HCT116 (cell line): ENCODE data around the gene ICAM2. TPM values are rescaled to one million over a fixed set of nuclear protein-coding genes. Genes with fewer than 3 reads are reported as not detected.

Experiments
- ATAC-seq: fragments of 200-7000 bp; cut with Tn5 transposase; 2 replicates; pipeline ENCODE4 v1.9.1; 2020; ENCODE audit warnings: mild to moderate bottlenecking, moderate library complexity
- BruUV-seq: library from RNA; stranded (reverse); fragments of 400-500 nt; replicated peaks from 2 replicates; lab custom pipeline; 2021; lab: Mats Ljungman, UMichigan
- CTCF ChIA-PET: fragments of 300-600 bp; sonication (Branson Sonifier 250); formaldehyde crosslinking; loops from one replicate; lab custom pipeline; 2021; ENCODE audit warnings: antibody characterized with exemption; lab: Charles Lee
- POLR2A ChIA-PET: fragments of 300-600, 350-600 bp; sonication (Branson Sonifier 250); formaldehyde crosslinking; loops from one replicate; lab custom pipeline; 2021; ENCODE audit warnings: antibody characterized with exemption; lab: Charles Lee
- RAD21 ChIA-PET, 2 experiments: fragments of 300-600 bp; sonication (Branson Sonifier 250); formaldehyde crosslinking; loops; one replicate each; lab custom pipeline; 2023; ENCODE audit warnings: low total read pairs in 2 of 2; ENCODE audit not compliant: uncharacterized antibody in 2 of 2, unreplicated experiment in 2 of 2, low non-redundant PET in 1 of 2; lab: Charles Lee
- DNase-seq: peaks from one replicate; pipeline ENCODE4 v3.0.0-alpha.2; 2010; ENCODE audit warnings: low read depth, low spot score
- H2AFZ ChIP-seq: fragments of 200-600 bp; shearing (Covaris generic), sonication (generic); 2 replicates; pipeline ENCODE4 v1.6.1; 2017; ENCODE audit warnings: low read depth, mixed run types, mixed read lengths, antibody characterized with exemption, low read length; ENCODE audit not compliant: poor library complexity, severe bottlenecking
- H3K27ac ChIP-seq: 2 replicates; pipeline ENCODE4 v1.5.1; 2012; ENCODE audit warnings: low read depth, low read length
- H3K27me3 ChIP-seq: fragments of 200-600 bp; sonication (generic); 2 replicates; pipeline ENCODE4 v1.6.1; 2016; ENCODE audit warnings: mixed run types, low read length, mixed read lengths; ENCODE audit not compliant: insufficient read depth
- H3K36me3 ChIP-seq, 2 experiments: fragments of 200-500 bp in 1 of 2; fragments of 200-600 bp in 1 of 2; sonication (Bioruptor generic) in 1 of 2; sonication (generic) in 1 of 2; 2 replicates each; pipeline versions ENCODE4 v1.5.1 to v1.6.1; 2014 to 2016; ENCODE audit warnings: low read length in 2 of 2, inconsistent platforms in 1 of 2, mixed read lengths in 1 of 2, mixed run types in 1 of 2; ENCODE audit not compliant: insufficient read depth in 2 of 2, control insufficient read depth in 1 of 2
- H3K4me1 ChIP-seq, 2 experiments: fragments of 200-600 bp in 1 of 2; sonication (generic) in 1 of 2; 2 replicates each; pipeline versions ENCODE4 v1.5.1 to v1.6.1; 2012 to 2017; ENCODE audit warnings: low read length in 2 of 2, inconsistent platforms in 1 of 2, mild to moderate bottlenecking in 1 of 2, mixed read lengths in 1 of 2, mixed run types in 1 of 2, moderate library complexity in 1 of 2; ENCODE audit not compliant: insufficient read depth in 2 of 2, control insufficient read depth in 1 of 2
- H3K4me2 ChIP-seq: fragments of 200-600 bp; sonication (generic); 2 replicates; pipeline ENCODE4 v1.6.1; 2017; ENCODE audit warnings: mixed run types, low read length, mixed read lengths
- H3K4me3 ChIP-seq, 2 experiments: fragments of 200-600 bp in 1 of 2; sonication (generic) in 1 of 2; replicated peaks in 1 of 2; 2 replicates each; pipeline ENCODE4 v1.5.1; 2011 to 2016; ENCODE audit warnings: low read length in 2 of 2, control low read depth in 1 of 2, low read depth in 1 of 2, mild to moderate bottlenecking in 1 of 2, mixed read lengths in 1 of 2, mixed run types in 1 of 2
- H3K79me2 ChIP-seq: fragments of 200-600 bp; sonication (generic); 2 replicates; pipeline ENCODE4 v1.6.1; 2017; ENCODE audit warnings: mild to moderate bottlenecking, mixed run types, low read length, moderate library complexity, mixed read lengths; ENCODE audit not compliant: insufficient read depth
- H3K9ac ChIP-seq: fragments of 200-600 bp; sonication (generic); 2 replicates; pipeline ENCODE4 v1.6.1; 2016; ENCODE audit warnings: low read length, mixed read lengths
- H3K9me2 ChIP-seq: fragments of 200-600 bp; sonication (generic), shearing (Covaris generic); 2 replicates; pipeline ENCODE4 v1.6.1; 2017; ENCODE audit warnings: mixed run types, mild to moderate bottlenecking, moderate library complexity; ENCODE audit not compliant: insufficient read depth
- H3K9me3 ChIP-seq, 2 experiments: fragments of 200-500 bp in 1 of 2; fragments of 200-600 bp in 1 of 2; sonication (Bioruptor generic) in 1 of 2; sonication (generic) in 1 of 2; 2 replicates each; pipeline ENCODE4 v1.6.1; 2014 to 2017; ENCODE audit warnings: low read length in 2 of 2, mixed read lengths in 2 of 2, inconsistent platforms in 1 of 2, low read depth in 1 of 2, mild to moderate bottlenecking in 1 of 2, mixed run types in 1 of 2, moderate library complexity in 1 of 2; ENCODE audit not compliant: control insufficient read depth in 1 of 2, insufficient read depth in 1 of 2
- H4K20me1 ChIP-seq: fragments of 200-600 bp; sonication (generic), shearing (Covaris generic); 2 replicates; pipeline ENCODE4 v1.6.1; 2017; ENCODE audit warnings: mixed run types, mild to moderate bottlenecking, moderate library complexity; ENCODE audit not compliant: insufficient read depth
- ELF1 ChIP-seq: IDR thresholded peaks from 2 replicates; pipeline ENCODE4 v1.6.1; 2012; ENCODE audit warnings: low read depth, borderline replicate concordance
- JUND ChIP-seq: IDR thresholded peaks from 2 replicates; pipeline ENCODE4 v1.6.1; 2012
- POLR2AphosphoS5 ChIP-seq: IDR thresholded peaks from 2 replicates; pipeline ENCODE4 v1.6.1; 2011; ENCODE audit warnings: mild to moderate bottlenecking, low read depth, low read length, moderate library complexity
- RAD21 ChIP-seq: IDR thresholded peaks from 2 replicates; pipeline ENCODE4 v1.6.1; 2012; ENCODE audit warnings: low read depth, mild to moderate bottlenecking
- intact Hi-C: fragments of 100-400 bp; cut with micrococcal nuclease; formaldehyde crosslinking; loops from 2 replicates; pipeline ENCODE4 v1.10.0; 2022
- total RNA-seq: library from RNA; stranded (reverse); gene quantifications from one replicate; pipeline ENCODE4 v1.2.1, GENCODE V29; 2021; ENCODE audit not compliant: unreplicated experiment
- TF ChIP-seq, protein P1 (sequence below), 3 experiments: fragments of 200-600 bp in 1 of 3; sonication (generic) in 1 of 3; IDR thresholded peaks in 2 of 3; conservative IDR thresholded peaks in 1 of 3; 2 replicates each; pipeline ENCODE4 v1.5.1; 2012 to 2017; ENCODE audit warnings: low read depth in 2 of 3, low read length in 2 of 3, antibody characterized with exemption in 1 of 3, borderline replicate concordance in 1 of 3, control low read depth in 1 of 3, mild to moderate bottlenecking in 1 of 3, mixed read lengths in 1 of 3, mixed run types in 1 of 3, moderate library complexity in 1 of 3; ENCODE audit not compliant: insufficient read depth in 1 of 3
- TF ChIP-seq, protein P2 (sequence below): IDR thresholded peaks from 2 replicates; pipeline ENCODE4 v1.6.1; 2012; ENCODE audit warnings: low read depth

Gene ICAM2
- total RNA-seq, 1 experiment from 2014 or later: 0.61 TPM

DNA sequence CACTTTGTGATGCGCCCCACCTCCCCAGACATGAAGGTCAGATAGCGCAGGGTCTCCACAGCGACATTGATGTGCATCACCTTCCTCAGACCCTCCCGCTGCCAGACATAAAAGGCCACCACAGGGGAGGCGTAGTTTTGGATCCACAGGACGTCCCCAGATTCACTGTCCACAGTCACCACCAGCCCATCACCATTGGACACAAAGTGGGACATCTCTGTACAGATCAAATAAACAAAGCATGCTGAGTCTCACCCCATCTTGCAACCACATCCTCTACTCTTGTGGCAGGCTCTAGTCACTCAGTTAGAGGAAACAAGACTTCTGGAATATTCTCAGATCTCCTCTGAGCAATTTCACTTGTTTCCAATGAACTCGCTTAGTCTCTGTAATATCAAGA, 46.3 kb upstream of the ICAM2 start:
- no TSS peak for BruUV-seq
- H2AFZ ChIP-seq: no peak overlapping the region
- RAD21 ChIA-PET: no interaction called here
- H3K36me3 ChIP-seq: peaks cover 4 to 30% of the 10 kb centered on the region in 2 experiments; a peak in 2 of 4 replicates
- CTCF ChIA-PET: interaction anchor here (1.9 kb wide), 1 partner anchor 67 kb away, joined by 6 read pairs; no protein-coding TSS in a partner anchor
- no peak overlapping the region for H3K4me3 ChIP-seq
- H3K27ac ChIP-seq: no peak overlapping the region
- H4K20me1 ChIP-seq: no peaks in the 10 kb centered on the region
- no peaks in the 10 kb centered on the region for H3K27me3 ChIP-seq
- ATAC-seq: no peak
- no peak overlapping the region for H3K4me2 ChIP-seq
- H3K79me2 ChIP-seq: no peaks in the 10 kb centered on the region
- TF ChIP-seq JUND (no peak), POLR2AphosphoS5 (no peak)
- TF ChIP-seq, protein P1, sequence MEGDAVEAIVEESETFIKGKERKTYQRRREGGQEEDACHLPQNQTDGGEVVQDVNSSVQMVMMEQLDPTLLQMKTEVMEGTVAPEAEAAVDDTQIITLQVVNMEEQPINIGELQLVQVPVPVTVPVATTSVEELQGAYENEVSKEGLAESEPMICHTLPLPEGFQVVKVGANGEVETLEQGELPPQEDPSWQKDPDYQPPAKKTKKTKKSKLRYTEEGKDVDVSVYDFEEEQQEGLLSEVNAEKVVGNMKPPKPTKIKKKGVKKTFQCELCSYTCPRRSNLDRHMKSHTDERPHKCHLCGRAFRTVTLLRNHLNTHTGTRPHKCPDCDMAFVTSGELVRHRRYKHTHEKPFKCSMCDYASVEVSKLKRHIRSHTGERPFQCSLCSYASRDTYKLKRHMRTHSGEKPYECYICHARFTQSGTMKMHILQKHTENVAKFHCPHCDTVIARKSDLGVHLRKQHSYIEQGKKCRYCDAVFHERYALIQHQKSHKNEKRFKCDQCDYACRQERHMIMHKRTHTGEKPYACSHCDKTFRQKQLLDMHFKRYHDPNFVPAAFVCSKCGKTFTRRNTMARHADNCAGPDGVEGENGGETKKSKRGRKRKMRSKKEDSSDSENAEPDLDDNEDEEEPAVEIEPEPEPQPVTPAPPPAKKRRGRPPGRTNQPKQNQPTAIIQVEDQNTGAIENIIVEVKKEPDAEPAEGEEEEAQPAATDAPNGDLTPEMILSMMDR (IDR thresholded peaks at IDR 0.05 in 2 of 3, conservative IDR thresholded peaks at IDR 0.05 in 1 of 3; ENCODE audit: borderline replicate concordance in 1 of 3, insufficient read depth in 1 of 3, low read depth in 2 of 3, low read length in 2 of 3): no peak
- TF ChIP-seq, all 23 proteins: peak for 0
- Histone ChIP-seq H3K9ac (no peak overlapping the region), H3K9me2 (no peaks in the 10 kb centered on the region), H3K9me3 (peaks cover 11 to 13% of the 10 kb centered on the region in 2 experiments; a peak in 3 of 4 replicates), H3K4me1 (no peaks in the 10 kb centered on the region)
- DNase-seq: no peak
- POLR2A ChIA-PET: no interaction called here
- intact Hi-C loops: loop anchor here (10.0 kb wide), 1 partner anchor 218 kb away; no protein-coding TSS in a partner anchor

DNA sequence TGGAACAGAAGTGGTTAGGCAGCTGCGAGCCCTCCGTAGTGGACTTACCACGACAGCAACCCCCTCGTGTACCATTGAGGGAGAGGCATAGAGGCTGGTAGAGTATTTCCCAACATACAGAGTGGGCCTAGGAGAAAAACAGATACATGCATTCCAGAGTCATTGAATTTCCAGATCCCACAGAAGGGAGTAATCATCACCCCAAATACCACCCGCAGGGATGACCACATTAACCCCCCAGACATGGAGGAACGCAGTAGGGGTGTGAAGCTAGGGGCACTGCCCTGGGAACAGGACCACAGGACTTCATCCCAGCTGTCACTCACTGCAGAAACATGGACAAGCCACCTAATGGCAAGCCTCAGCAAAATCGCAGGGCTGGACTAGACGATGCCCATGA, 44.7 kb upstream of the ICAM2 start:
- Histone ChIP-seq H3K4me2 (no peak overlapping the region), H4K20me1 (no peaks in the 10 kb centered on the region), H2AFZ (no peak overlapping the region), H3K4me1 (no peaks in the 10 kb centered on the region), H3K4me3 (no peak overlapping the region), H3K79me2 (no peaks in the 10 kb centered on the region), H3K9me3 (peaks cover 11 to 13% of the 10 kb centered on the region in 2 experiments; a peak in 3 of 4 replicates), H3K36me3 (peaks cover 0 to 21% of the 10 kb centered on the region in 2 experiments; a peak in 2 of 4 replicates), H3K27me3 (no peaks in the 10 kb centered on the region), H3K9ac (no peak overlapping the region), H3K27ac (no peak overlapping the region), H3K9me2 (no peaks in the 10 kb centered on the region)
- RAD21 ChIA-PET: interaction anchor here in 1 of 2 experiments (1.8 kb wide), 1 partner anchor 68 kb away, joined by 28 read pairs; no protein-coding TSS in a partner anchor
- POLR2A ChIA-PET: no interaction called here
- CTCF ChIA-PET: interaction anchor here (5.9 kb wide), 1 partner anchor 68 kb away, joined by 158 read pairs; no protein-coding TSS in a partner anchor
- BruUV-seq: no TSS peak
- DNase-seq: no peak
- intact Hi-C loops: loop anchor here (10.0 kb wide), 1 partner anchor 220 kb away; no protein-coding TSS in a partner anchor
- TF ChIP-seq, protein P2, sequence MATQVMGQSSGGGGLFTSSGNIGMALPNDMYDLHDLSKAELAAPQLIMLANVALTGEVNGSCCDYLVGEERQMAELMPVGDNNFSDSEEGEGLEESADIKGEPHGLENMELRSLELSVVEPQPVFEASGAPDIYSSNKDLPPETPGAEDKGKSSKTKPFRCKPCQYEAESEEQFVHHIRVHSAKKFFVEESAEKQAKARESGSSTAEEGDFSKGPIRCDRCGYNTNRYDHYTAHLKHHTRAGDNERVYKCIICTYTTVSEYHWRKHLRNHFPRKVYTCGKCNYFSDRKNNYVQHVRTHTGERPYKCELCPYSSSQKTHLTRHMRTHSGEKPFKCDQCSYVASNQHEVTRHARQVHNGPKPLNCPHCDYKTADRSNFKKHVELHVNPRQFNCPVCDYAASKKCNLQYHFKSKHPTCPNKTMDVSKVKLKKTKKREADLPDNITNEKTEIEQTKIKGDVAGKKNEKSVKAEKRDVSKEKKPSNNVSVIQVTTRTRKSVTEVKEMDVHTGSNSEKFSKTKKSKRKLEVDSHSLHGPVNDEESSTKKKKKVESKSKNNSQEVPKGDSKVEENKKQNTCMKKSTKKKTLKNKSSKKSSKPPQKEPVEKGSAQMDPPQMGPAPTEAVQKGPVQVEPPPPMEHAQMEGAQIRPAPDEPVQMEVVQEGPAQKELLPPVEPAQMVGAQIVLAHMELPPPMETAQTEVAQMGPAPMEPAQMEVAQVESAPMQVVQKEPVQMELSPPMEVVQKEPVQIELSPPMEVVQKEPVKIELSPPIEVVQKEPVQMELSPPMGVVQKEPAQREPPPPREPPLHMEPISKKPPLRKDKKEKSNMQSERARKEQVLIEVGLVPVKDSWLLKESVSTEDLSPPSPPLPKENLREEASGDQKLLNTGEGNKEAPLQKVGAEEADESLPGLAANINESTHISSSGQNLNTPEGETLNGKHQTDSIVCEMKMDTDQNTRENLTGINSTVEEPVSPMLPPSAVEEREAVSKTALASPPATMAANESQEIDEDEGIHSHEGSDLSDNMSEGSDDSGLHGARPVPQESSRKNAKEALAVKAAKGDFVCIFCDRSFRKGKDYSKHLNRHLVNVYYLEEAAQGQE: no peak
- no peak for TF ChIP-seq RAD21
- TF ChIP-seq ELF1: no peak
- no peak for ATAC-seq
